ENCODE measurements around the gene GALNS.
"Not testable (repeated sequence)": the region's sequence is repeated elsewhere in the genome, so short reads cannot be mapped to it uniquely, and the experiment has no call there.

Gene GALNS

DNA sequence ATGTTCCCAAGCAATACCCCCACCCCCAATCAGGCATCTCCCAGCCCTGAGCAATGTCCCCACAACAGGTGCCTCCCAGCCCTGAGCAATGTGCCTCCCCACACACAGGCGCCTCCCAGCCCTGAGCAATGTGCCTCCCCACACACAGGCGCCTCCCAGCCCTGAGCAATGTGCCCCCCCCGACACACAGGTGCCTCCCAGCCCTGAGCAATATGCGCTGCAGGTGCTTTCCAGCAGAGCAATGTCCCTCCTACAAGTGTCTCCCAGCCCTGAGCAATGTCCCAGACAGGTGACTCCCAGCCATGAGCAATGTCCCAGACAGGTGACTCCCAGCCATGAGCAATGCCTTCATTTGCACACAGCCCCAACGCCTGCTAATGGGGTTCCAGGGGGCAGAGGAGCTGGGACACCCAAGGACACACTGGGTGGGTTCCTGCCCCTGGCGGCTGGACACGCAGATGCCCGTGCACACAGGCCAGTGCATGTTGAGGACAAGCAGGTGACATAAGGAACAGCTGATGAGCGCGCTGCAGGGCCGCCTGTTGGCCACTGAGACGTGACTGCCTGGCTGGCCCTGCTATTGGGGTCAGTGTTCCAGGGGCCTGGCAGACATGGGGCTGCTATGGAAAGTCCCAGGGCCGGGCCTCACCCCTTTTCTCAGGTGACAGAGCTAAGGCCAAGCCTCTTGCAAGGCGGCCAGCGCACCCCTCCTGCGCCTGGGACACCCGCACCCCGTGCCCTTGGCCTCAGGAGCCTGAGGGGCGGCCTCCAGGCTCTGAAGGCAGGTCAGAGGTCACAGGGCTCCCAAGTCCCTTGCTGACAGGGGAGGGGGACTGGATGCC is 36.6 kb upstream of the GALNS start:
- H3K9ac ChIP-seq (ENCODE audit: insufficient read length), result no peak overlapping the region
- no peak for DNase-seq (ENCODE audit: low read depth, low spot score)
- no peak for TF ChIP-seq FOXP2 (optimal IDR thresholded peaks at IDR 0.05; ENCODE audit: control extremely low read depth, extremely low read length, insufficient read depth)

DNA sequence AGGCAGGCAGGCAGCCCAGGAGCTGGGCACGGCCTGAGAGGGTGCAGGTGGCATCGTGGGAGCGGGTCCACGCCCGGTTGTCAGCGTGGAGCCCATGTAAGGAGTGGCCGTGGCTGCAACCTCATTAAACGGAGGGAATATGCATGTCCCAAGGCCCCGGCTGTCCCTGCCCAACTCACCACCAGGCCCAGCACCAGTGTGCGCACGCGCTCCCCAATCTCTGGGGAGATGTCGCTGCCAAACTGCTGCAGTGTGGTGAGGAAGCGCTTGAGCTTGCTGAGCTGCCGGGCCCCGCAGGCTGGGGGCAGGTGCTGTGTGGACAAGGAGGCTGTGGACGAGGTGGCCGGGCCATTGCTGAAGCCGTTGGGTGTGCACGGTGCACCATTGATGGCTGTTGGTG is 35.3 kb upstream of the GALNS start:
- Histone ChIP-seq H3K9me3 (ENCODE audit: low read depth, low read length) (no peaks in the 10 kb centered on the region), H3K9ac (ENCODE audit: insufficient read length) (no peak overlapping the region), H3K27ac (no peak overlapping the region), H3K36me3 (ENCODE audit: insufficient read depth, low read length) (no peaks in the 10 kb centered on the region), H3K4me3 (no peak overlapping the region)
- TF ChIP-seq FOXP2 (optimal IDR thresholded peaks at IDR 0.05; ENCODE audit: control extremely low read depth, extremely low read length, insufficient read depth) (no peak), EZH2 (IDR thresholded peaks at IDR 0.05) (no peak), POLR2AphosphoS5 (IDR thresholded peaks at IDR 0.05; ENCODE audit: borderline replicate concordance, low read depth, low read length) (no peak)
- DNase-seq (ENCODE audit: low read depth, low spot score), result no peak

More for the DNA sequence above, 36.6 kb upstream of the GALNS start:
- Histone ChIP-seq H3K4me3 (no peak overlapping the region), H3K27ac (no peak overlapping the region), H3K36me3 (ENCODE audit: insufficient read depth, low read length) (no peaks in the 10 kb centered on the region), H3K9me3 (ENCODE audit: low read depth, low read length) (no peaks in the 10 kb centered on the region)

DNA sequence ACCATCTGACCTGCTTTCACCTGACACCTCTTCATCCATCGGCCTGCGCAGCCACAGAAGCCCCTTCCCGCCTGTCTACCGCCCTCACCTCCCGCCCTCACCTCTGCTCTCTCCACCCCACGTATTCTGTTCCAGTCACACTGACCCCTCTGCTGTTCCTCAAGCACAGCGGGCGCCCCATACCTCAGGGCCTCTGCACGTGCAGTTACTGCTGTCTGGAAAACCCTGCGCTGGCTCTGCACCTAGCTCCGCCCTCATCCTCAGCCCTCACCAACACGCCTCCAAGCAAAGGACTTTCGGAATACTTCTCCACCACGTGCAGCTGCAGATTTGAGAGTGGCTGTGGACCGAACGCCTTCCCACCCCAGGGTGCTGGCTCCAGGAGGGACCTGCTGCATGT is 34.3 kb upstream of the GALNS start:
- Histone ChIP-seq H3K9me3 (ENCODE audit: low read depth, low read length) (no peaks in the 10 kb centered on the region), H3K36me3 (ENCODE audit: insufficient read depth, low read length) (no peaks in the 10 kb centered on the region), H3K27ac (no peak overlapping the region), H3K4me3 (no peak overlapping the region), H3K9ac (ENCODE audit: insufficient read length) (no peak overlapping the region)
- no peak for TF ChIP-seq EZH2 (IDR thresholded peaks at IDR 0.05)
- TF ChIP-seq FOXP2 (optimal IDR thresholded peaks at IDR 0.05; ENCODE audit: control extremely low read depth, extremely low read length, insufficient read depth), result no peak
- TF ChIP-seq POLR2AphosphoS5 (IDR thresholded peaks at IDR 0.05; ENCODE audit: borderline replicate concordance, low read depth, low read length), result no peak
- no peak for DNase-seq (ENCODE audit: low read depth, low spot score)

DNA sequence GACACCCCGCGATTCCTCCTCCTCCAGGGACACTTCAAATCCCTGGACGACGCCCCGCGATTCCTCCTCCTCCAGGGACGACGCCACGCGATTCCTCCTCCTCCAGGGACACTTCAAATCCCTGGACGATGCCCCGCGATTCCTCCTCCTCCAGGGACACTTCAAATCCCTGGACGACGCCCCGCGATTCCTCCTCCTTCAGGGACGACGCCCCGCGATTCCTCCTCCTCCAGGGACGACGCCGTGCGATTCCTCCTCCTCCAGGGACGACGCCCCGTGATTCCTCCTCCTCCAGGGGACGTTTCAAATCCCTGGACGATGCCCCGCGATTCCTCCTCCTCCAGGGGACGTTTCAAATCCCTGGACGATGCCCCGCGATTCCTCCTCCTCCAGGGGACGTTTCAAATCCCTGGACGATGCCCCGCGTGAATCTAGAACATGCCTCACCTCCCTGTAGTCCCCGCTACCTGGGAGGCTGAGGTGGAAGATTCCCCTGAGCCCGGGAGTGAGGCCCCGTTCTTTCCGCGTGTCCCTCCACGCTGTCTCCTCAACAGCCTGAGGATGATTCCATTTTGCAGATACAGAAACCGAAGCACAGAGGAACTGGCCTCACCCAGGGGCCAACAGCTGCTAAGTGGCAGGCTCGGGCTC is 33.1 kb upstream of the GALNS start:
- not testable (repeated sequence) for H3K9me3 ChIP-seq (ENCODE audit: low read depth, low read length); DNase-seq (ENCODE audit: low read depth, low spot score); H3K4me3 ChIP-seq; H3K9ac ChIP-seq (ENCODE audit: insufficient read length); H3K27ac ChIP-seq; H3K36me3 ChIP-seq (ENCODE audit: insufficient read depth, low read length)

DNA sequence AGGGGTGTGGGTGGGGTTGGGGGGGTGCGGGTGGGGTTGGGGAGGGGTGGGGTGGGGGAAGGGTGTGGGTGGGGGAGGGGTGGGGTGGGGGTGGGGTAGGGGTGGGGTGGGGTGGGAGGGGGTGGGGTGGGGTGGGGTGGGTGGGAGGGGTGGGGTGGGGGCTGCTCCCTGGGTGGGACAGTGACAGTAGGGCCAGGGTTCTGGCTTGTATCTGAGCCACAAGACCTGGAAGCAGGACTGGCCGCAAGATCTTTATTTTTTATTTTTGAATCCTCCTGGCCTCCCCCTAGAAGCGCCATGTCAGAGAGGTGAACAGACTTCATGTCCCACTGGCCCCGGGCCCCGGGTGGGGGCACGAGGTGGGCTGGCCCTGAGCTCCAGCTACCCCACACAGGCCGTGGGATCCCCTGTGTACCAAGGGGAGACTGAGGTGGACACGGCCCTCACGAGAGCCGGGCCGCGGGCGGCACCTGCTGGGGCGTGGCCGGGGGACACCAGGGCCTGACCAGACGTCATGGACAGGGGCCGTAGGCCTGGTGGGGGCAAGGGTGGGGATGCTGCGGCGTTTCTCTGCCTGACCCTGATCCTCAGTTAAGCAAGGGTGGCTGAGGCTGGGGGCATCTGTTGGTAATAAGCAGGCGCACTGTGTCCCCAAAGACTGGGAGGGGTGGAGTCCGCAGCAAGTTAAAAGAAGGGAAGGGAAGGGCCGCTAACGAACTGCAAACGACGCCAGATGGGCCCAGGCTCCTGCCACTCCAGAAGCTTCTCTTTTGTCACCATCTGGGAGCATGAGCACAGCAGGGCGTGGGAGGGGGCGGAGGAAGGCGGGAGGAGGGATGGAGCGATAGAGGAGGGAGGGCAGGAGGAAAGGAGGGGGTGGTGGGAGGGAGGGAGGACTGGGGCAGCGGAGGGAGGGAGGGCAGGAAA is 32.0 kb upstream of the GALNS start:
- H3K36me3 ChIP-seq (ENCODE audit: insufficient read depth, low read length), result no peaks in the 10 kb centered on the region
- no peak overlapping the region for H3K4me3 ChIP-seq
- no peak for TF ChIP-seq FOXP2 (optimal IDR thresholded peaks at IDR 0.05; ENCODE audit: control extremely low read depth, extremely low read length, insufficient read depth)
- TF ChIP-seq EZH2 (IDR thresholded peaks at IDR 0.05), result no peak
- TF ChIP-seq POLR2AphosphoS5 (IDR thresholded peaks at IDR 0.05; ENCODE audit: borderline replicate concordance, low read depth, low read length), result no peak
- no peak for DNase-seq (ENCODE audit: low read depth, low spot score)
- no peaks in the 10 kb centered on the region for H3K9me3 ChIP-seq (ENCODE audit: low read depth, low read length)
- H3K27ac ChIP-seq, result no peak overlapping the region
- H3K9ac ChIP-seq (ENCODE audit: insufficient read length), result no peak overlapping the region

DNA sequence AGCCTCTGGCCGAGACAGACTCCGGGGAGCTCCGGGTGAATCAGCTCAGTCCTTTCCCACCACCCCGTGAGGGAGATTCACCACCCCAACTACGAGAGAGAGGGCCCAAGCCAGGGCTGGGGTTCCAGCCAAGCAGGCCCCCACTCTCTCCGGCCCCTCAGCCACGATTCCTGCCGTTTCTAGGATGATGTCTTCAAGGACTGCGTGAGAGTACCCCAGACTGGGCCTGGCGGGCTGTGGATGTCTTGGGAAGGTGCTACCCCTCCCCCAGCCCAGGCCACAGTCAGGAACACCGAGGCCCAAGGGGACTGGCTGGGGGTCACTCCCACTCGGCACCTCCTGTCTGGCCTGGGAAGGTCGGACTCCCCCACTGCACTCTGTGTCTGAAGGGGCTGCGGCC is 31.3 kb upstream of the GALNS start:
- TF ChIP-seq POLR2AphosphoS5 (IDR thresholded peaks at IDR 0.05; ENCODE audit: borderline replicate concordance, low read depth, low read length) (no peak), FOXP2 (optimal IDR thresholded peaks at IDR 0.05; ENCODE audit: control extremely low read depth, extremely low read length, insufficient read depth) (no peak), EZH2 (IDR thresholded peaks at IDR 0.05) (no peak)
- no peaks in the 10 kb centered on the region for H3K9me3 ChIP-seq (ENCODE audit: low read depth, low read length)
- no peaks in the 10 kb centered on the region for H3K36me3 ChIP-seq (ENCODE audit: insufficient read depth, low read length)
- H3K27ac ChIP-seq, result no peak overlapping the region
- H3K9ac ChIP-seq (ENCODE audit: insufficient read length), result no peak overlapping the region
- H3K4me3 ChIP-seq, result no peak overlapping the region
- DNase-seq (ENCODE audit: low read depth, low spot score), result no peak

DNA sequence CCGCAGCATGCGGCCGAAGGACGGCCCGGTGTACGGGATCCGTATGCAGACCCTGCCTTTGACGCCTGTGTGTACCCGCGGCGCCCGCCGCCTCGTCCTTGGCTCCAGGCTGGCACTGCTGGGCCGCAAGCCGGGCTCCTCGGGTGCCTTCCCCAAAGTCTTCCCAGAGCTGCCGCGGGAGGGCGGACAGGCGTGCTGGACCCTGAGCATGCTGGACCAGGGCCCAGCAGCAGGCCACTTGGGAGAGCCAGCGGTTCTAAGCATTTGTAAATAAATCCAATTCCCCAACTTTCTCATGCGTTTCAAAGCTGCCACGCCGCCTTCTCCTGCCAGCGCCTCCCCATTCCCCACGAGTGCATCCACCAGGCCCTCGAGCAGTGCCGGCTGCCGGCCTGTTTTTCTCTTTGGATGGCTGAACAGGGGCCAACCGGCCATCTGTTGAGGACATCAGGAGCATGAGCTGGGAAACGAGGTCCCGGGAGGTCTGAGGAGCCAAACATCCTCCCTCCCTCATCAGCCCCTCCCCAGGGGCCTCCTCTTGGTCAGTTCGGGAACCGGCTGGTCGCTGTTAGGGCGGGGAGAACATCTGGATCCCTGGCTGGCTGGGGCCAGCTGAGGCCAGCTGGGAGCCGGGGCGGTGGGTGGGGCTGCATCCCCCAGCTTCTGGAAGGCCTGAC is 30.2 kb upstream of the GALNS start:
- Histone ChIP-seq H3K9me3 (ENCODE audit: low read depth, low read length) (no peaks in the 10 kb centered on the region), H3K27ac (no peak overlapping the region), H3K9ac (ENCODE audit: insufficient read length) (no peak overlapping the region), H3K4me3 (no peak overlapping the region), H3K36me3 (ENCODE audit: insufficient read depth, low read length) (no peaks in the 10 kb centered on the region)
- DNase-seq (ENCODE audit: low read depth, low spot score), result no peak
- TF ChIP-seq POLR2AphosphoS5 (IDR thresholded peaks at IDR 0.05; ENCODE audit: borderline replicate concordance, low read depth, low read length), result no peak
- TF ChIP-seq EZH2 (IDR thresholded peaks at IDR 0.05), result no peak
- no peak for TF ChIP-seq FOXP2 (optimal IDR thresholded peaks at IDR 0.05; ENCODE audit: control extremely low read depth, extremely low read length, insufficient read depth)

DNA sequence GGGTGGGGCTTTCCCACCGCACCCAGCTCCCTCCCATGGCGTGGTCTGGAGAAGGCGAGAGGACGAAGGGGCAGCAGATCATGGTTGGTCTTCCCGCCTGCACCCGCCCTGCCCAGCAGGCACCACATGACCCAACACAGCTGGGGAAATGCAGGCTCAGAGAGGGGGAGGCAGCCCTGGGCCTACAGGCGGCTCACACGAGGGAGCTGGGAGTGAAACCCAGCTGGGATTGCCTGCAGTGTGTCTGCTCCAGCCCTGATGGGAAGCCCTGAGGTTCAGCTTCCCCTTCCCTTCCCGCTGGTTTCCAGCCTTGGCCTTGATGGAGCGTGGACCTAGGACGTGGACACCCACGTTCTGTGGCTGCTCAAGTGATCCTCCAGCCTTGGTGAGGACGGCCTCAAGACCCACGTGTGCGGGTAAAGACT is 29.7 kb upstream of the GALNS start:
- no peaks in the 10 kb centered on the region for H3K36me3 ChIP-seq (ENCODE audit: insufficient read depth, low read length)
- no peak for TF ChIP-seq FOXP2 (optimal IDR thresholded peaks at IDR 0.05; ENCODE audit: control extremely low read depth, extremely low read length, insufficient read depth)
- no peak for TF ChIP-seq POLR2AphosphoS5 (IDR thresholded peaks at IDR 0.05; ENCODE audit: borderline replicate concordance, low read depth, low read length)
- no peak for TF ChIP-seq EZH2 (IDR thresholded peaks at IDR 0.05)
- no peak overlapping the region for H3K9ac ChIP-seq (ENCODE audit: insufficient read length)
- H3K4me3 ChIP-seq, result no peak overlapping the region
- H3K27ac ChIP-seq, result no peak overlapping the region
- DNase-seq (ENCODE audit: low read depth, low spot score), result no peak
- no peaks in the 10 kb centered on the region for H3K9me3 ChIP-seq (ENCODE audit: low read depth, low read length)

All from SK-N-MC (cell line).